Activated CD4-positive, alpha-beta T cell treated with anti-CD3 and anti-CD28 coated beads for 1 hour (primary cell): ENCODE data around the gene TFDP1.

Experiments used
- DNase-seq: peaks from one replicate; pipeline ENCODE4 v3.0.0-alpha.2; 2020

Gene TFDP1

DNA sequence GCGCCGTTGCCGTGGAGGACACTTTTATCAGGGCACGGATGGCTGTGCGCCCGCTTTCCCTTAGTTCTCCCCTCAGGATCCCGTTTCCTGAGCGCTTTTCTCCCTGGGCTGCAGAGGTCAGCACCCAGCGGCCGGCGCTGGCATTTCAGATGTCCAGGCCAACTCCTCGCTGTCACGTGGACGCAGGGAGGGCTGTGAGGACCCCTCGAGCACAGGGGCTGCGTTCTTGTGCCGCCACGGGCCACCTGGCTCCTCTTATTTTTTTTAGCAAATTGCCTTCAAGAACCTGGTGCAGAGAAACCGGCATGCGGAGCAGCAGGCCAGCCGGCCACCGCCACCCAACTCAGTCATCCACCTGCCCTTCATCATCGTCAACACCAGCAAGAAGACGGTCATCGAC is 51.2 kb downstream of the TFDP1 start:
- no peak for DNase-seq

DNA sequence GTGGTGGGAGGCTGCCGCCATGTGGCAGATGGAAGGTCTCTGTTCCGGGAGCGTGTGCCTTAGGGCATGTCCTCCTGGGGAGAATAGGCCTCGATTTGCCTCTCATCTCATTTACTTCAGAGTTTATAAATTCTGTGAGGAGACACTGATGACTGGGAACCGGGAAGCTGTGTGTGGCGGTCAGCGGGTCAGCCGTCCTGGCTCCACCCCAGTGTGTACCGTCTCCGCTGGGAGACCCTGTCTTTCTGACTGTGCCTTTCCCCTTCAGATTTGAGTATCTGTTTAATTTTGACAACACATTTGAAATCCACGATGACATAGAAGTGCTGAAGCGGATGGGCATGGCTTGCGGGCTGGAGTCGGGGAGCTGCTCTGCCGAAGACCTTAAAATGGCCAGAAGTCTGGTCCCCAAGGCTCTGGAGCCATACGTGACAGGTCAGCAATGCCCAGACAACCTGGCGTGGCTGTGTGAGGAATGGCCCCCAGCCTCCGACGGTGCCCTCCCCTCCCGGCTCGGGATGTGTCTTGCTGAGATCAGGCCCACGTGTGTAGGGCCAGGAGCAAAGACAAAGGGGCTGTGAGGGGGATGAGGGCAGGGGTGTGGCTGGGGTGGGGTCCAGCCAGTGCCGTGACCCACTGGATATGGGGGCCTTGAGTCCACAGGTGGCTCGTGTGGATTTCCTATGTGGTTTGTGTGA is 51.9 kb downstream of the TFDP1 start:
- DNase-seq: no peak

DNA sequence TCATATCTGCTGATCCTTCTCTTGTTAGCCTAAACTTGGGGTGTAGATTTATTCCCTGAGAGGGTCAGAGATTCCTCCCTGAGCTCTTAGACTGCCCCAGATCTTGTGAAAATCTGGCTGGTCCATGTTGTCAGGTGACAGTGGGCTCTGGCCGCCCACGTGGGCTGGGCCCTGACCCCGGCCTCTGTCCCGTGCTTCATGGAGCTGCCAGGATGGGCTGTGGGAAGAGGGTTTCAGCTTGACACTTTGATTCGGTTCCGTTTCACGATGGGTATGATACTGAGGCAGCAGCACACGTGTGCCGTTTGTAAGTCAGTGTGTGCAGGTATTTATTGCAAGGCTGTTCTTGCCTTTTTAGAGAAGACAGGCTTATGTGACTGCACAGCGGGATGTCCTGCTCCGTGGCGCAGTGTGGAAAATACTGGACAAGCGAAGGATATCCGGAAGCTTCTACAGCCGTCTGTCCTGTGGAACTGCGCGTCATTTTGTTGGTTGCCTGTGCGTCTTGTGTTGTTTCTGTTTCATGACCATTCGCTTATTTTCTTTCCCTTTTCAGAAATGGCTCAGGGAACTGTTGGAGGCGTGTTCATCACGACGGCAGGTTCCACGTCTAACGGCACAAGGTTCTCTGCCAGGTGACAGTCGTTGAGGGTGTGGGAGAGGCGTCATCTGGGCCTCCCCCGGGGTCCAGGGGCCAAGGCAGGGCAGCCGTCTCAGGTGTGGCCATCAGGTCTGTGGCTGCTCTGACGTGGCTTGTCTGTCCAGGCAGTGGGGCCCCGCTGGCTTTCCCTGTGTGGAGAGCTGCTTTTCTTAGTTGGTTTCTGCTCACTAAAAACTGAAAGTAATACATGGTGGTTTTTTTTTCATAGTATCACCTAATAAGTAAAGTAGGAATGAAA is 53.0 kb downstream of the TFDP1 start:
- DNase-seq: no peak

DNA sequence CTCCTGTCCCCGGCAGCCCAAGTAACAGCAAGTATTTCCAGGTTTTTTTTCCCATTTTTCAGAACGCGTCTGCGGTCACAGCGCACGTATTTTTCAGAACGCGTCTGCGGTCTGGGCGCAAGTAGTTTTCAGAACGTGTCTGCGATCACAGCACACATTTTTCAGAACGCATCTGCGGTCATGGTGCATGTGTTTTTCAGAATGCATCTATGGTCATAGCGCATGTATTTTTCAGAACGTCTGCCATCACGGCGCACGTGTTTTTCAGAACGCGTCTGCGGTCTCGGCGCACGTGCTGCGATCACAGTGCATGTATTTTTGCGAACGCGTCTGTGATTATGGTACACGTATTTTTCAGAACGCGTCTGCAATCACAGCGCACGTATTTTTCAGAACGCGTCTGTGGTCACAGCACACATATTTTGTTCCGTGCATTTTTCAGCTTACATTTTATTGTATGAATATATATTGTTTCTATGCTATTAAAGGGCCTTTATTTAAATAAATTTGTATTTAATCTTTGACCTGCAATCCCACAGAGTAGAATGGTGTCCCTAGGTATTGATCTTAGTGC is 53.7 kb downstream of the TFDP1 start:
- no peak for DNase-seq

DNA sequence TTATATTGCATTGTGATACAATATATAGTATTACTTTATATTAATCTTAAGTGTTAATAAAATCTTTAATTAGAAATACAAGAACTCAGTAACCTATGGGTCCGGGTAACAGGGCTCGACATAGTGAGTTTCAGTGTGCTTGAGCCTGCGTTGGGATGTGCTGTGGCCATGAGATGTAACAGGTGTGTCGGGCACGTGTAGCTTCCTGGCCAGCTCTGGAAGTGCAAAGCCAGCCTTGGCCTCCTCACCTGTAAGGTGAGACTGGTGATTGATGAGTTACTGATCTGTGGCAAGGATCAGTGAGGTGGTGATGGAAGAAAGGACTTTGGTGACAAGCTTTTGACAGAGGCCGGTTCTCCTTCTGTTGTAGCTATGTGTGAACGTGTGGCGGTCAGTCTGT is 54.3 kb downstream of the TFDP1 start:
- no peak for DNase-seq

DNA sequence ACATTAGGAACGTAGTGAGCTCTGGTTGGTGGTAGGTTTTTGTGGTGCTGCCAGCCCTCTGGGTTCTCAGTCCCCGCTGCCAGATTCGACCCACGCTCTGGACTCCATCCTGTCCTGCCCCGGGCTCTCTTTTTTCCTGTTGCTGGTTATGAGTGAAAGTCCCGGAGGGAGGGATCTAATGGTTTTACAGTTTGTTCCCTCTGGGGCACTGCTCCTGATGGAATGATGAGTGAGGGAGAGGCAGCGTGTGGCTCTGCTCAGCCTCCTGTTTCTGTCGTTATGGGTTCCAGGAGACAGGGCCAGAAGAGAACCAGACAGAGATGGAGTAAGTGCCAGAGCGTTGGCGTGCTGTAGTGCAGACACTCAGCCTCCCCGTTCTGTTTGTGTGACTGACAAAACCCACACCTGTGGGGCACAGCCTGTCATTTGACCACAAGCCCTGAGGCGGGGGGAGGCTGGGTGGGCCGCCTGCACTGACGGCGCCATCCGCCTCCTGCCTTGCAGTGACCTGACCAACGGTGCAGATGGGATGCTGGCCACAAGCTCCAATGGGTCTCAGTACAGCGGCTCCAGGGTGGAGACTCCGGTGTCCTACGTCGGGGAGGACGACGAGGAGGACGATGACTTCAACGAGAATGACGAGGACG is 55.2 kb downstream of the TFDP1 start:
- no peak for DNase-seq

DNA sequence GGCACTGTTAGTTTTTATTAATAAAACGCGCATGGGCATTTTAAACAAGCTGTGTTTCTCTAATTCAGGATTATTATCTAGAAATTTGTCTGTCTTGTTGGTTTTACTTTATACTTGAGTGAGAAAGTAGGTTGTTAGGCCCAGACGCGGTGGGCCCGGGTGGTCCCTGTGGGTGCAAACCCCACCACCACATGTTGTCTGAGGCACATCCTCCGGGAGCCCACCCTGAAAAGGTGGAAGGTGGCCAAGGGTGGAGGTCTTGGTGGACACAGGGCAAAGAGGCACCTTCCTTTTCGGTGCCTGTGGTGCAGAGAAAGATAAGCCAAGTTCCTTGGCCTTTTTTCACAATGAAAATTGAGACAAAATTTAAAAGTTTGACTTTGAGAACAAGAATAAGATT is 56.9 kb downstream of the TFDP1 start:
- no peak for DNase-seq

DNA sequence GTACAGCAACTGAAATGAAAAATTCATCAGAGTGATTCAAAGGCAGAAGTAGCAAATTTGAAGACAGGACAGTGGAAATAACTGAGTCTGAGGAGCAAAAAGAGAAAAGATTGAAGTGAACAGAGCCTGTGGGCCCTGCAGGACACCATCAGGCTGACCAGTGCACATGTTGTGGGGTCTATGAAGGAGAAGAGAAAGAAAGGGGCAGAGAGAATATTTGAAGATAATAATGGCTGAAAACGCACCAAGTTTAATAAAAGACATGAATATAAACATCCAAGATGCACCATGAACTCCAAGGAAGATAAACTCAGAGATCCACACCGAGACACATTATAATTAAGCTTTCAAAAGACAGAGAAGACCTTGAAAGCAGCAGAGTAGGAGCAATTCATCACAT is 58.0 kb downstream of the TFDP1 start:
- no peak for DNase-seq

DNA sequence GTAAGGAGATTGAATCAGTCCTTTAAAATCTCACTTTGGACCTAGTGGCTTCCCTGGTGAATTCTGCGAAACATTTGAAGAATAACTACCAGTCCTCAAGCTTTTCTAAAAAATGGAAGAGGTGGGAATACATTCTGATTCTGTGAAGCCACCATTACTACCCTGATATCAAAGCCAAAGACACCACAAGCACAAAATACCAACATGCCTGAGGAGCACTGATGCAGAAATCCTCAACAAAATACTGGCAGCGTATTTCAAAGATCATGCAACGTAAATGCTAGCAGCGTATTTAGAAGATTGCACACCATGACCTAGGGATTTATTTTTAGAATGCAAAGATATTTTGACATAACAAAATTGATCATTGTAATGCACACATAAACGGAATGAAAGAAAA is 59.0 kb downstream of the TFDP1 start:
- DNase-seq: no peak

DNA sequence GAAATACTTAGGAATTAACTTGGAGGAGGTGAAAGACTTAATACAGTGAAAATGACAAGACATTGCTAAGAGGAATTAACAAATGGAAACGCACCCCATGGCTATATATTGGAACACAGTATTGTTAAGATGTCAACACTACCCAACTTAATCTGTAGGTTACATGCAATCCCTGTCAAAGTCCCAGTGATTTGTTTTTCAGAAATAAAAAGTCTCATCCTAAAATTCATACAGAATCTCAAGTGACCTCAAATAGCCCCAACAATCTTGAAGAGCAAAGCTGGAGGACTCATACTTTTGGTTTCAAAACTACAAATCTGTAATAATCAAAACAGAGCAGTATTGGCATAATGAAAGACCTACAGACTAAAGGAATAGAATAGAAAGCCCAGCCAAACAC is 60.2 kb downstream of the TFDP1 start:
- no peak for DNase-seq

DNA sequence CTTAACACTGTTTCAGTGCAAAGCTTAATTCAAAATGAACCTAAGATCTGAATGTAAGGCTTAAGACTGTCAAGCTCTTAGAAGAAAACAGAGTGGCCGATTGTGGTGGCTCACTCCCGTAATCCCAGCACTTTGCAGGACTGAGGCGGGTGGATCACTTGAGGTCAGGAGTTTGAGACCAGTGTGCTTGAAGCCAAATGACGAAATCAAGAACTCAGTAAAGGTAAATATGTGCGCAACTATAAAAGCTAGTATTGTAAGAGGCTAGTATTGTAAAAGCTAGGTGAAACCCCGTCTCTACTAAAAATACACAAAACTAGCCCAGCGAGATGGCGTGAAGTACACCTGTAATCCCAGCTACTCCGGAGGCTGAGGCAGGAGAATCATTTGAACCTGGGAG is 60.8 kb downstream of the TFDP1 start:
- DNase-seq: no peak

DNA sequence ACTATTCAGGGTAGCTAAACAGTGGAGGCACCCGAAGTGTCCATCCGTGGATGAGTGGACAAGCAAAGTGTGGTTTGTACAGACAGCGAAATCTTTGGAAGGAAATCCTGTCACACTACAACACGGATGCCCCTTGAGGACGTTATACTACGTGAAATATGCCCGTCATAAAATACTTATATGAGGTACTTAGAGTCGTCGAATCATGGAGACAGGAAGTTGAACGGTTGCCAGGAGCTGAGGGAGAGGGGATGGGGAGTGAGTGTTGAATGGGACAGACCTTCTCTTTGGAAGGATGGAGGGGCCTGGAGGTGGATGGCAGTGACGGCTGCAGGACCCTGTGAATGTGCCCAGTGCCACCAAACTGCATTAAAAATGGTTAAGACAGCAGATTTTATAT is 61.8 kb downstream of the TFDP1 start:
- no peak for DNase-seq

DNA sequence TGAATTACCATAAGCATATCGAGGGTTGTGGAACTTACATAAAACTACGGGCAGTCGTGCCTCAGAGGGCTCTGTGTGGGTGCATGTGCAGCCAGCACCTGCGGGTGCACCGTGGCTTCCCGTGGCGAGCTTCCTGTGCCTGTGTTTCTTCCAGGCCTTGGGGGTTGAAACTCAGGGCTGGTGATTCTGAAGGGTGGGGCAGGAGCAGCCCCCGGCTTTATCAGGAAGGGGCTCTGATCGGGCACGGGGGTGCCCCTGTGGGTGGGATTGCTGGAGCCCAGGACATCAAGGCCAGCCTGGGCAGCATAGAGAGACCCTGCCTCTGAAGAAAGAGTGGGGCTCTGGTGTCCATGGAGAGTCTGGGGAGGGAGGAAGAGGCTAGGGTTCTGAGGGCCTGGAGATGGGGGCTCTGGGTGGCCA is 62.4 kb downstream of the TFDP1 start:
- no peak for DNase-seq

DNA sequence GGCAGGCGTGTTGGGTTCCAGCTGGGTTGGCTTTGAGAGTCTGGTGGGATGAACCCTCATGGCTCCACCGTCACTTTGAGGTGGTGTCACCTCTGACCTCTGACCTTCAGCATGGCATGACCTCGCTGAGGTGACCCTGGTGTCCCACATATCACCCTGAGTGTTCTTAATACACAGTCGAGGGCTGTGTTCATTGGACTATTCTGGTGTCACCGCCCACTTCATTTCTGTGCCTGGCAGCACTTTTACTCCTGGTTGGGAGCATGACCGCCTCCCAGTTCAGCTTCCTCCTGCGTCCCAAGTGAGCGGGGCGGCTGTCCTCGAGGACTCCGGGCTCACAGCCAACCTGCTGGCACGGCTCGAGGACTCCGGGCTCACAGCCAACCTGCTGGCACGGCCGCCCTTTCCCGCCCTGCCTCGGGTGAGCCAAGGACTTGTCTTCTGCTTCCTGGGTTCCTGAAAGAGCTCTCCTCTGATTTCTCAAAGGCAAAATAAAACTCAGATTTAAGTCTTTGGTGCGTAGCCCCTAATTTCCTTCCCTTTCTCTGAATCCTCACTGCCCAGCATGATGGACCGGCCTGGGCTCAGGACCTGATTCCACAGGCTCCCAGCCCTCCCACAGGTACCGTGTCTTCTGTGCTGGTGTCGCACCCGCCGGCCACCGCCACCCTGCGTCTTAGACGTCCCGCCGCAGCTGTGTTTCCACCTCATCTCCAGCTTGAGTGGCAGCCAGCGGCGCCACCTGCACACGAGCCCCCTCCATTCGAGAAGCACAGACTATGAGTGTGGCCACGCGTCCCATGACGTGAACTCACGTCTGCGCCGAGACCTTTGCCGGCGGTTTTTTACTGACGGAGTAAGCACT is 63.0 kb downstream of the TFDP1 start:
- DNase-seq: no peak

DNA sequence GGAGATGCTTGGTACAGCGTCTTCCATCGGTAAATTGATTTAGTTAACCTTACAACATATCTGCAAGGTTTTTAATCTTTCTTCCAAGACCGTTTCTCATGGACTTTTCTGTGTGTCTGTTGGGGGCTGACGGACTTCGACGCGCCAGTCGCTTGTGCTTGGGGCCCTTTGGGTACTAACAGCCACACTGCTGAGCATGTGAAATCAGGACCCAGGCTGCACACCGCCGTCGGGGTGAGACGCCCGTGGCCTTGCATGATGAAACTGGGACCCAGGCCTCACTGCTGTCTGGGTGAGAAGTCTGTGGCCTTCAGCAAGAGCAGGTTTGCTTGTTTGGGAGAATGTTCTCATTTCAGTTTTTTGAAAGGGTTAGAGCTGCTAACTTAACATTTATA is 63.7 kb downstream of the TFDP1 start:
- DNase-seq: no peak

DNA sequence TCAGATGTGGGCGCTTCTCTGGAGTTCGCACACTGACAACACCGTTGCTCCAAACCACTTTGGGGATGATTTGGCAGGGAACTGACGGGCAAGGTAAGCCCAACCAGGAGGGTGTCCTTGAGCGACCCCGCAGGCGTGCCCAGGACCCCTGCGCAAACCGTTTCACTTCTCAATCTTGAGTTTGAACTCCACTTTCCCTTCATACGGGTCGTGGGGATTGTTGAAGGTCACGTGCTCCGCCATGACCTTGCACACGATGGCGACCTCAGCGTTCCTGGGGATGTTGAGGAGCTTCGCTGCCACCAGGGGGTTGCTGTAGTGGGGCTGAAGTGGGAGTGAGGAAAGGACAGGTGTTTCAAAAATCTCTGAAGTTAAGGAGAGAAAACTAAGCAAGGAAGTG is 64.7 kb downstream of the TFDP1 start:
- DNase-seq: no peak

DNA sequence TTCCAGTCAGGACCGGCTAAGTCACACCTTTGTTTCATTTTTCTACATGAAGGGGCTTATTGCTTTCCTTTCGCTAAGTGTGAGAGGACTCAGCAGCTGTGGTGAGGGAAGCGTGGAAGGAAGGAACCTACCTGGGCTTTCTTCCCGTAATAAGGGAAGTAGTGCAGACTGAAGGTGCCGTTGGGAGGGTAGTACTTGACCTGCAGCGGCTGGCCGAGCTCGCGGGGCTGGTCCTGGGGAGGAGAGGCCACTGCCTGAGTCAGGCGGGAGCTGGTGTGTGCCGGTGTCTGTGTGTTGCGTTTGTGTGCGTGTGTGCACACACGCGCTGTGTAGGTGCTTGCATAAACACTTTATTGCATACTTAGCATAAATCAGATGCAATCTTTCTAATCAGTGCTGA is 65.7 kb downstream of the TFDP1 start:
- DNase-seq: no peak

DNA sequence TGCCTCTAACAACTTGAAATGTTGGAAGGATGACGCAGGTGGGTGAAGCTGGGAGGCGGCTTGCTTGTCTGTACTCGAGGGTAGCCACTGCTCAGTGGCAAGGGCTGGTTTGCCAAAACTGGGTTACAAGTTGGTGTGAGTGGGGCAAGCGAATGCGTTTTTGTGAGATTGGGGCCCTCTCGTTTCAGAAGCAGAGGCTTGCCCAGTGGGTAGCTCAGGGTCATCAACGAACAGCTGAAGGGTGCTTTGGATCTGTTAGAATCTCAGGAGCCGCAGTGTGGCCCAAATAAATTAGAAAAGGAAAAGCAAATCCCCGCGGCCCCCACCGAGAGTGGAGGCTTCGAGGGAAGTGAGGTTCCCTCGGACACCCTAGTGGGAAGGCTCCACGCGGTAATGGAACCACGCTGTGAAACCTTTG is 66.2 kb downstream of the TFDP1 start:
- DNase-seq: no peak

DNA sequence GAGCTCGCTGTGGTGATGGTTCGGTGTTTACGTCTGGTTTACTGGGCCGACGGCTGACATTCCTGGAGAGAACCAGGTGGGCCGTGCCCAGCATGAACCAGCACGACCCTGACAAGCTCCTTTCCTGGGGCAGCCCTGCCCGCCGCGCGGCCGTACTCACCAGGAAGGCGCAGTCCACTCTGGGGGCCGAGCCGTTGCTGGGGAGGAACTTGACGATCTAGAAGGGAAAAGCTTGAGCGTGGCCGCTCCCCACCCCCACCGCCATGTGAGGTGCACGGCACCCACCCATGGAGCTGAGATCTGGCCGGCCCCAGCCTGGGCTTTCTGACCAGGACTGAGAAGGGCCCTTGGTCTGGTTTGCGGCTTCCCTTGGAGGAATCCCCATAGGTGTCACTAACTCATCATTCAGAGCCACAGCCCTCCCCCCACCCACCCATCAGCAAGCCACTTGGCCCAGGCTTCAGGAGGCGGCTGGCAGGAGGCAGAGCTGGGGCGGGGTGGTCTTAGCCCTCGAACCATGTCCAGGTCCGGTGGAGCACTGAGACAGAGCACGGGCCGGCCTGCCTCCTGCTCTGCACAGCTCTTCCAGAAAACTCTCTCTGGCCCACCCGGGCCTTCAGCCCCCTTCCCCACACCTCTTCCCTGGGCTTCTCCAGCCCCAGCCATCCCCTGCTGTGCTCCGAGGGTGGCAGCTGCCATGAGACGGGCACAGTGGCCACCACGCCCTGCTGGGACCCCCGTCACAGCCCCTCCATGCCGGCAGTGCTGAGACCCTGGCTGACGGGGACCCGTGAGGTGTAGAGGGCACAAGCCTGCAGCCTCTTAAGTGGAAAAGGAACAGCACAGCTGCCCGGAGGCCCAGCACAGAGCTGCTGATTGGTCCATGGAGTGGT is 67.2 kb downstream of the TFDP1 start:
- DNase-seq: no peak

DNA sequence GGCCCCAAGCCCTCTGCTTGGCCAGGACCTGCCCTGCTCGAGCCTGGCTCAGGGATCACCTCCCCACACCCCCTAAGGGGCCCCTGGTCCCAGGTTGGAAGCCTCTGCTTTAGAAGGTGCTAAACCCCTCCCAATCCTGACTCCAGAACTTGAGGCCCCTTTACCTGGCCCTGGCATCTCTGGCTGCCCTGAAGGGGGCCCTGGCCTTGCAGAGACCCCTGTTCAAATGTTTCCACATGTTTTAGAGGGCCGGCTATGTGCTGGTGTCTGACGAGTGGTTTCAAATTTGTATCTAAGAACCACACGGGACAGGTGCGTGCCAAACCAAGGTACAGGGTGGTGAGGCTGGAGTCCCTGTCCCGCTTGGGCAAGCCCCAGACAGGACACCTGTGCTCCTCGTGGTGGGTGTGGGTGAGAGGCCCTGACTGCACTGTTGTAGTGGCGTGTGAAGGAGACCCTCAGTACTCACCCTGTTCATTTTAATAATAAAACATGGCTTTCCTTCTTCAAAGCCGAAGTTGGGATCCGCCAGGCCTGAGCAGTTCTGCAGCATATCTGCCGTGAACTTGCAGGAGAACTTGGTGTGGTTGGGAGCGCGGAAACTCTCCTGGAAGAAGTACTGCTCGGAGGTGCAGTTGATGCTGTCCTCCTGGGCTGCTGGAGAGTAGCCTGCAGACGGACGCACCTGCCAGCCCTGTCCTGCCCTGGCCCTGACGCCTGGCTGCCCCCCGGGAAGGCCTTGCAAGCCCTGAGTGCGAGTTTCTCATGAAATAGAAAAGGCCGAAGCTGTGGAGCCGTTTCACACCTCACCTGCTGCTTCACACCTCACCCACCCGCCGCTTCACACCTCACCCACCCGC is 68.1 kb downstream of the TFDP1 start:
- DNase-seq: no peak
